CD4-positive, alpha-beta T cell (primary cell): ENCODE measurements around the gene LRRC1. TPM values are rescaled to one million over a fixed set of nuclear protein-coding genes. Genes with fewer than 3 reads are reported as not detected.

ENCODE experiments used
- ATAC-seq: fragments of 200-7000 bp; cut with Tn5 transposase; one replicate; pipeline ENCODE4 v1.10.0; 2022; ENCODE audit warnings: mild to moderate bottlenecking; ENCODE audit not compliant: poor library complexity
- CTCF ChIA-PET: fragments of 350-600 bp; sonication (Branson Sonifier 250); formaldehyde crosslinking; loops from one replicate; lab custom pipeline; 2021; ENCODE audit warnings: antibody characterized with exemption, inconsistent platforms; lab: Charles Lee
- POLR2A ChIA-PET: fragments of 350-600 bp; sonication (Branson Sonifier 250); formaldehyde crosslinking; loops from one replicate; lab custom pipeline; 2021; ENCODE audit warnings: antibody characterized with exemption, inconsistent platforms; lab: Charles Lee
- DNase-seq, 14 experiments: peaks; one replicate each; pipeline ENCODE4 v3.0.0-alpha.2; 2013 to 2020; ENCODE audit warnings: mixed read lengths in 2 of 14
- H3K27ac ChIP-seq, 2 donors: one replicate each; pipeline versions ENCODE4 v1.5.1 to v1.7.0; 2013; ENCODE audit warnings: low read length in 2 of 2, low read depth in 1 of 2, mild to moderate bottlenecking in 1 of 2
- H3K27me3 ChIP-seq, 2 experiments: 1 replicate in 1 of 2; 2 replicates in 1 of 2; pipeline versions ENCODE4 v1.6.1 to v1.7.0; 2013; ENCODE audit warnings: low read length in 2 of 2, control low read depth in 1 of 2, mild to moderate bottlenecking in 1 of 2, moderate library complexity in 1 of 2; ENCODE audit not compliant: insufficient read depth in 2 of 2, control insufficient read depth in 1 of 2
- H3K36me3 ChIP-seq: one replicate; pipeline ENCODE4 v1.6.1; 2013; ENCODE audit warnings: low read length, control low read depth; ENCODE audit not compliant: insufficient read depth
- H3K4me1 ChIP-seq: one replicate; pipeline ENCODE4 v1.6.1; 2013; ENCODE audit warnings: low read length, control low read depth; ENCODE audit not compliant: insufficient read depth
- H3K4me3 ChIP-seq: one replicate; pipeline ENCODE4 v1.5.1; 2013; ENCODE audit warnings: mild to moderate bottlenecking, low read length, moderate library complexity
- H3K9me3 ChIP-seq, 2 experiments: 1 replicate in 1 of 2; 2 replicates in 1 of 2; pipeline versions ENCODE4 v1.6.1 to v1.7.0; 2013; ENCODE audit warnings: low read length in 2 of 2, mild to moderate bottlenecking in 2 of 2, control low read depth in 1 of 2, moderate library complexity in 1 of 2; ENCODE audit not compliant: control insufficient read depth in 1 of 2, insufficient read depth in 1 of 2
- H3K27ac Mint-ChIP-seq: one replicate; pipeline ENCODE4 v1.8.0; 2020; ENCODE audit warnings: mixed read lengths
- H3K27me3 Mint-ChIP-seq: one replicate; pipeline ENCODE4 v1.8.0; 2021; ENCODE audit warnings: mixed read lengths
- H3K36me3 Mint-ChIP-seq: one replicate; pipeline ENCODE4 v1.8.0; 2021; ENCODE audit warnings: low read depth, mixed read lengths
- H3K4me1 Mint-ChIP-seq: one replicate; pipeline ENCODE4 v1.8.0; 2021; ENCODE audit warnings: low read depth, mixed read lengths
- H3K4me3 Mint-ChIP-seq: one replicate; pipeline ENCODE4 v1.8.0; 2020; ENCODE audit warnings: mild to moderate bottlenecking, mixed read lengths
- H3K9me3 Mint-ChIP-seq: one replicate; pipeline ENCODE4 v1.8.0; 2020; ENCODE audit warnings: mixed read lengths
- intact Hi-C, 2 experiments: fragments of 100-400 bp; cut with DNase I in 1 of 2; cut with micrococcal nuclease in 1 of 2; formaldehyde crosslinking; loops; one replicate each; pipeline versions ENCODE4 v1.15.1 to v1.9.0; 2023 to 2025; cut with DNase I, micrococcal nuclease
- total RNA-seq, 174 experiments: library from RNA in 2 of 174; stranded (reverse) in 2 of 174; gene quantifications; one replicate each; pipeline ENCODE4 v1.2.3 and lab custom pipeline; 2021 to 2026
- TF ChIP-seq, protein P1 (sequence below): fragments of 200-600 bp; IDR thresholded peaks from one replicate; pipeline ENCODE4 v1.8.0; 2022; ENCODE audit warnings: antibody characterized with exemption, mild to moderate bottlenecking

Gene LRRC1
- total RNA-seq, 2 experiments from 2014 or later, result 0.78 to 1.1 TPM

DNA sequence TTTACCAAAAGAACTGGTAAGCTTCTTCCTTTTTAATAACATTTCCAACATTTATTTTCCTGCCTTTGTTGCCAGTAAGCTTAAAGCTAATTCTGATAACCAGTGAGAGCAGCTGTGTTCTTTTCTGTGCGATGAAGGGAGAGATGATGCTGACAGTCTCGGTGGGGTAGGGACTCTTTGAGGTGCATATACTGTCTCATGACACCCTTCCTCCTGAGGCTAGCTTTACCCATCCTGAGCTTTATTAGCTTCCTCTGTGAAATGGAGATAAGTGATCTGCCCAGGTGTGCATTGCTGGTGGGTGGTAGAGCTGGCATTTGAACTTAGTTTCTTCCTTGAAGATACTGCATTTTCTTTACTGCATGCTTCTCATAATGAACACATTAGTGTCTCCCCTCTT lies 92.5 kb downstream of the LRRC1 start:
- Mint-ChIP-seq H3K27ac (no peak overlapping the region), H3K9me3 (no peaks in the 10 kb centered on the region), H3K36me3 (no peaks in the 10 kb centered on the region), H3K27me3 (no peaks in the 10 kb centered on the region), H3K4me1 (no peaks in the 10 kb centered on the region), H3K4me3 (no peak overlapping the region)
- CTCF ChIA-PET, result no interaction called here
- Histone ChIP-seq H3K4me1 (no peaks in the 10 kb centered on the region), H3K4me3 (no peak overlapping the region), H3K9me3 (no peaks in the 10 kb centered on the region), H3K27me3 (no peaks in the 10 kb centered on the region), H3K27ac (no peak overlapping the region), H3K36me3 (no peaks in the 10 kb centered on the region)
- intact Hi-C loops, result no loop called here
- POLR2A ChIA-PET, result no interaction called here
- no peak for ATAC-seq
- TF ChIP-seq, protein P1, sequence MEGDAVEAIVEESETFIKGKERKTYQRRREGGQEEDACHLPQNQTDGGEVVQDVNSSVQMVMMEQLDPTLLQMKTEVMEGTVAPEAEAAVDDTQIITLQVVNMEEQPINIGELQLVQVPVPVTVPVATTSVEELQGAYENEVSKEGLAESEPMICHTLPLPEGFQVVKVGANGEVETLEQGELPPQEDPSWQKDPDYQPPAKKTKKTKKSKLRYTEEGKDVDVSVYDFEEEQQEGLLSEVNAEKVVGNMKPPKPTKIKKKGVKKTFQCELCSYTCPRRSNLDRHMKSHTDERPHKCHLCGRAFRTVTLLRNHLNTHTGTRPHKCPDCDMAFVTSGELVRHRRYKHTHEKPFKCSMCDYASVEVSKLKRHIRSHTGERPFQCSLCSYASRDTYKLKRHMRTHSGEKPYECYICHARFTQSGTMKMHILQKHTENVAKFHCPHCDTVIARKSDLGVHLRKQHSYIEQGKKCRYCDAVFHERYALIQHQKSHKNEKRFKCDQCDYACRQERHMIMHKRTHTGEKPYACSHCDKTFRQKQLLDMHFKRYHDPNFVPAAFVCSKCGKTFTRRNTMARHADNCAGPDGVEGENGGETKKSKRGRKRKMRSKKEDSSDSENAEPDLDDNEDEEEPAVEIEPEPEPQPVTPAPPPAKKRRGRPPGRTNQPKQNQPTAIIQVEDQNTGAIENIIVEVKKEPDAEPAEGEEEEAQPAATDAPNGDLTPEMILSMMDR, result no peak
- DNase-seq, result no peak

DNA sequence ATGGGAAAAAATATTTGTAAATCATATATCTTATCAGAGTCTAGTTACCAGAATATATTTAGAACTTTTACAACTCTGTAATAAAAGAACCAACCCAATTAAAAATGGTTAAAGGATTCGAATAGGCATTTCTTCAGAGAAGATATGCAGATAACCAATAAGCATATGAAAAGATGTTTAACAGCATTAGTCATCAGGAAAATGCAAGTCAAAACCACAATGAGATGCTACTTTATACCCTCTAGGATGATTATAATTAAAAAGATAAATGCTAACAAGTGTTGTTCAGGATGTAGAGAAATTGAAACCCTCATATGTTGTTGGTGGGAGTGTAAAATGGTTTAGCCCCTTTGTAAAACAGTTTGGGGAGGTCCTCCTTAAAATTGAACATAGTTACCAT lies 94.1 kb downstream of the LRRC1 start:
- POLR2A ChIA-PET, result no interaction called here
- DNase-seq, result no peak
- Mint-ChIP-seq H3K4me3 (no peak overlapping the region), H3K27me3 (no peaks in the 10 kb centered on the region), H3K36me3 (no peaks in the 10 kb centered on the region), H3K27ac (no peak overlapping the region), H3K9me3 (no peaks in the 10 kb centered on the region), H3K4me1 (no peaks in the 10 kb centered on the region)
- TF ChIP-seq, protein P1, result no peak
- CTCF ChIA-PET, result no interaction called here
- Histone ChIP-seq H3K9me3 (no peaks in the 10 kb centered on the region), H3K27me3 (no peaks in the 10 kb centered on the region), H3K4me3 (no peak overlapping the region), H3K27ac (no peak overlapping the region), H3K36me3 (no peaks in the 10 kb centered on the region), H3K4me1 (peaks cover under 1% of the 10 kb centered on the region)
- ATAC-seq, result no peak
- intact Hi-C loops, result no loop called here

DNA sequence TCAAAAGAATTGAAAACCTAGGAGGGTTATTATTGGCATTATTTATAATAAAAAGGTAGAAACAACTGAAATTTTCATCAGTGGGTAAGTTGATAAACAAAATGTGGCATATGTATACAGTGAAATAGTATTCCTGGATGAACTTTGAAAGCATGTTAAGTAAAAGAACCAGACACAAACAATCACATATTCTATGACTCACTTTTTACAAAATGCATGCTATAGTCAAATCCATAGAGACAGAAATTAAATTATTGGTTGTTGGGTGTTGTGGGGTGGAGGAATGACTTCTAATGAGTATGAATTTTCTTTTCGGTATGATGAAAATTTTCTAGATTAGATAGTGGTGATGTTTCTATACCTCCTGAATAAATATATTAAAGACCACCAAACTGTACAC lies 94.6 kb downstream of the LRRC1 start:
- Histone ChIP-seq H3K27ac (no peak overlapping the region), H3K27me3 (no peaks in the 10 kb centered on the region), H3K36me3 (no peaks in the 10 kb centered on the region), H3K4me1 (peaks cover 4% of the 10 kb centered on the region), H3K4me3 (no peak overlapping the region), H3K9me3 (no peaks in the 10 kb centered on the region)
- ChIA-PET CTCF (no interaction called here), POLR2A (no interaction called here)
- Mint-ChIP-seq H3K27ac (no peak overlapping the region), H3K9me3 (no peaks in the 10 kb centered on the region), H3K4me3 (no peak overlapping the region), H3K36me3 (no peaks in the 10 kb centered on the region), H3K4me1 (no peaks in the 10 kb centered on the region), H3K27me3 (no peaks in the 10 kb centered on the region)
- TF ChIP-seq, protein P1, result no peak
- intact Hi-C loops, result no loop called here
- DNase-seq (no peak), ATAC-seq (no peak)
